Kasumi-1 (cell line): ENCODE data around the gene FST.
A peak's percentile ranks its signal among the peaks of the same experiment; 100 is the strongest.

Experiments
- DNase-seq, 2 experiments: peaks; one replicate each; lab custom pipeline; 2025; lab: John Stamatoyannopoulos, UW

FST gene

DNA sequence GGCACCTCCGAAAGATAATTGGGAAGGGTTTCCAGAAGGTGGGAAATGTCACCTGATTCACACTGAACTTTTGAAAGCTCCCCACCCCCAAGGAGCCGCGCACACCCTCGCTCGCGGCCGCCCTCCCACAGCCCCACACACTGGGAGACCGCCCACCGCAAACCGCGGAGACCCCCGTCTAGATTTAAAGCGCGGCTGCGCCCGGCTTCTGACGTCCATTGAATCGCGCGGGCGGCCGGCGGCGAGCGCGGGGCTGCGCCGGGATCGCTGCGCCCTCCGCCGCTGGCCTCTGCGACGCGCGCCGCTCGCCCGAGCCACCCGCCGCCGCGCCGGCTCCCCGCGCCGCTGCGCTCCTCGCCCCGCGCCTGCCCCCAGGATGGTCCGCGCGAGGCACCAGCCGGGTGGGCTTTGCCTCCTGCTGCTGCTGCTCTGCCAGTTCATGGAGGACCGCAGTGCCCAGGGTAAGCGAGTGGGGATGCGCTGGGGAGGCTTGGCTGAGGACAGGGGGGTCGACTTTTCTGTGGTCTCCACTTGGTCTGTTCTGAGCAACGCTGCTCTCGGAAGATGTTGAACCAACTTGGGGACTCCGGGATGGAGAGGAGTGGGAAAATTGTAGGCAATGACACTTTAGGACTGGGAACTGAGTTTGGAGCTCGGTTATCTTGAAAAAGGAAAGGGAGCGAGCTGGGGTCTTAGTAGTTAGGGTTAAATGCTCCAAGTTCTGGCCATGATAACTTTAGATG is at the start of gene FST:
Gene FST (plus strand): TSS at position 214 of the 743 bp plus-strand sequence. CDS start 163 bp downstream, at position 377.
- DNase-seq, result peak in 1 of 2 experiments; percentile 4

GRCh38 chr5:53431665-53432064 is 48.8 kb upstream of the FST start:
- DNase-seq, result no peak

DNA sequence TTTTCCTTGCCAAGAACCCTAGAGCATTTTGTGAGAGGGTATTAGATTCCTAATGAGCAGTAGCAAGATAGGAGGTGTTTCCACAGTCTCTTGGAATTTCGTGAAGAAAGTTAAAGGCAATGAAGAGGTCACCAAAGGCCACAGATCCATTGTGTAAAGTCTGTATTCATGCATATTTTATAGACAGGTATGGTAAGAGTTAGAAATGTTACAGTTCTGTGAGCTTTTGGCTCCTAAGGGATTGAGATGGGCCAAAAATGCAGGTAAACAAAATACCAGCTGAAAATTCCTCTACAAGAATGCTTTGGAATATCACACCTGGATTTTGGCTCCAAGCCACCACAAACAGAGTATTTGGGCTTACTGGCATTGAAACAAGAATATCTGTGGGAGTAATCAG is 47.4 kb upstream of the FST start:
- DNase-seq, result no peak

GRCh38 chr5:53434541-53434940 is 45.9 kb upstream of the FST start:
- DNase-seq, result no peak

DNA sequence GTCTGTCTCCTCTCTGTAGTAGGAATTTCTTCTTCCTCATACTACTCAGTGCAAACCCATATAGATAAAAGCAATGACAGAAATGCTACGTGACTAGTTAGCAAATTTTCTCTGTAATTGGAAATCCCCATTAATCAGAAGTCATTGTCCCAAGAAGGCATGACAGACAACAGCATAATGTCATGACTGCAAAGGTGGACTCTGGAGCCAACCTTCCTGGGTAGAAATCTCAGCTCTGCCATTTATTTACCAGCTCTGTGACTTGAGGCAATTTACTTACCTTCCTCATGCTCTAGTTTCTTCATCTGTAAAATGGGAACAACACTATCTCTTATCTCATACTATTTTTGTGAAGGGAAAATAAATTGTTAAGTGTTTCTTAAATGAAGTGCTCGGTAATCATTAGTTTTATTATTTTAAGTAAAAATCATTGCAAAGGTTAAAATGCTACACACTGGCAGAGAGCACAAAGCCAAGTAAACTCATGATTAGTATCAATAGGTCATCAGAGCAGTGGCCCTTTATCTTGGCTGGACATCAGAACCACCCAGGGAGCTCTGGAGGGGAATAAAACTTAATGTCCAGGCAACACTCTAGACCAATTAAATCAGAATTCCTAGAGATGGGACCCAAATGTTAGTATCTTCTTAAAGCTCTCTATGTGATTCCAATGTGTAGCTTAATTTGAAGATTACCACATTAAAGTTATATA is 43.8 kb upstream of the FST start:
- DNase-seq, result no peak

DNA sequence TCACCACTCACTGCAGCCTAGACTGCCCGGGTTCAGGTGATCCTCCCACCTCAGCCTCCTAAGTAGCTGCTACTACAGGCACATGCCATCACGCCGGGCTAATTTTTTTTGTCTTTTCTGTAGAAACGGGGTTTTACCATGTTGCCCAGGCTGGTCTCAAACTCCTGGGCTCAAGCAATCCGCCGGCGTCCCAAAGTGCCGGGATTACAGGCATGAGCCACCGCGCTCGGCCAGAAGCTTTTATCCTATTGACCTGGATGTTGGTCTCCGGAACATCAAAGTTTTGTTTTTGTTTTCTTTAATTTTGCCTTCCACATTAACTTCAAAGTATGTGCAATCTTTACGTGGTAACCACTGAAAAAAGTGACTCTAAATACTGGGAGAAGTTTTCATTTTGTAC is 42.4 kb upstream of the FST start:
- no peak for DNase-seq

DNA sequence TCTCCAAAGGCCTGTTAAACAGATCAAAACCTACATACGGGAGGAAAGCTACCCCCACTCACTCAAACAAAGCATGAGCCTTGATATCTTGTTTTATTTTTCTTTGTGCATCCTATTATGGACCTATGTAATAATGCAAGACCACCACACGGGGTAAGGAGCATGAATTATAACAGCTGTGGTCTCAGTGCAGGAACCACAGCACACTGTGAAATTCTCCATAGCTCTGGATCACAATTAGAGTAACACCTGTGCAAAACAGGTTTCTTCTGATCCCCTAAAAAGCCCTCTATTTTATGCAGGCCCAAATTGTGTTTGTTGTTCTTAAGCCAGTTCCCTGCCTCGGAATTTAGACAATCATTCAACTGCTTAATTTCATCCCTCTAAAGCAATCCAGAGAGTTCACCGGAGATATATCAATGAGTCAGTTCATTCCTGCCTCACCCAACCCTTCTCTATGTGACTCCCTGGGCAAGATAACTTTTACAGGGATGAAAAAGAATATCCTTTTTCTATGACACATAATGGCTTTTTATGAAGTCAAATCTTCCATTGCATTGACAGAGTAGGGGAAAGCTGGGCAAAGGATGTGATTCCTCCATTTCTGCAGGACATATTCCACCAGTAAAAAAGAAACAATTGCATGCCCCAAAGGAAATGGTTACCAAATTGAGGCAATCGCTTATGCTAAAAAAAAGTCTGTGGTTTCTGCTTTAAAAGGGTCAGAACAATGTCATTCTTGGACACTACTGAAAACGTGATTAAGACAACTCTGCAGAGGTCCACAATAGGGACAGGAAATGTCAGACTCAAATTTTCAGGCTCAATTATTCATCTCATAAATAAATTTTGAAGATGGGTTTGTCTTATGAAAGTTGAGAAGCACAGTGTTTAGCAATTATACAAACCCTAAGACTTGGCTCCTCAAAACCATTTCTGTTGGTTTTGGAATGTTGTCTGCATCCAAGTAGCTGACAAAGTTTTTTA is 41.6 kb upstream of the FST start:
- DNase-seq, result peak in 1 of 2 experiments; percentile 8

DNA sequence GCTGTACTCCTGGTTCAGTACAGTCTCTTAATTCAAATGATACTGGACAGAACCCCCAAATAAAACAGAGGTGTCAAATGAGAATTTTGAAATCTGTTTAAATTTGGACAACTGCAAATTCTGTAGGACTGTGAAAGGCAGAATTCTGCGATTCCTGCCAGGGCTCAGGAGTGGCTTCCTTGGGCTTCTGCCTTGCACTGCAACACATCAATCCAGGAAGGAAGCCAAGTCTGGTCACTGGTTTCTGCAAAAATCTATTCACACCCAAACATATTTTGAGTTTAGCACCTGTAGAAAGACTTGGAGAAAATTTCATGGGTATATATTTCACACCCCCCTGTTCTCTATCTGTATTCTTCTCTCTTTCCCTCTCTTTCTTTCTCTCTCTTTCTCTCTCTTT is 37.5 kb upstream of the FST start:
- DNase-seq, result no peak

DNA sequence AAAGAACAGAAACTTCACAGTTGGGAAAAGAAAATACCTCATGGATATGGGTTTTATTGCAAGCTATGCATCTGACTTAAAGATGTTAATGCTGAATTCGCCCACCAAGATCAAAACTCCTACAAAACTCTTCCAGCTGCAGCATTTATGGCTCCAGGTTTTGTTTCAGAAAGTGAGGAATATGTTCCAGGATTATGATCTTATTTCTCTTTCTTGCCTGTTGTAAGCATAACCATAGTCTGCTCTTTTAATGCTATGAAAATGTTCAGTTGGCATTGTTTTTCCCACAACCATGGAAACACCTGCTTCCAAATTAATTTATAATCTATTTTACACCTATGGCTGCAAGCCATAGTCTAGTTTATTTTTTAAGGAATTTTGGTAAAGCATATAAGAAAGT is 34.9 kb upstream of the FST start:
- no peak for DNase-seq

- no peak for DNase-seq
These were observed 33.5 kb upstream of the FST start for GRCh38 chr5:53446908-53447307.

DNA sequence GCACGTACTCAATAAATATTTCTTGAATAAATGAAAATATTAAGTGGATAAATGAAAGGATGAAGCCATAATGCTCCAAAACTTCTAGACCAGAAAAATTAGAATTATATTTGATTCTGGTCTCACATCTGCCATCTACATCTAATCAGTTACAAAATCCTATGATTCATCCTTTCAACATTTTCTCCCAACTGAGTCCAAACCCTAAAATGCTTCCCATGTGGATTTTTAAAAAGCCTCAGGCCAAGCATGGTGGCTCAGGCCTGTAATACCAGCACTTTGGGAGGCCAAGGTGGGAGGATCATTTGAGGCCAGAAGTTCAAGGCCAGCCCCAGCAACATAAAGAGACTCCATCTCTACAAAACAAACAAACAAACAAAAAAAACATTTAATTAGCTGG is 31.6 kb upstream of the FST start:
- no peak for DNase-seq

DNA sequence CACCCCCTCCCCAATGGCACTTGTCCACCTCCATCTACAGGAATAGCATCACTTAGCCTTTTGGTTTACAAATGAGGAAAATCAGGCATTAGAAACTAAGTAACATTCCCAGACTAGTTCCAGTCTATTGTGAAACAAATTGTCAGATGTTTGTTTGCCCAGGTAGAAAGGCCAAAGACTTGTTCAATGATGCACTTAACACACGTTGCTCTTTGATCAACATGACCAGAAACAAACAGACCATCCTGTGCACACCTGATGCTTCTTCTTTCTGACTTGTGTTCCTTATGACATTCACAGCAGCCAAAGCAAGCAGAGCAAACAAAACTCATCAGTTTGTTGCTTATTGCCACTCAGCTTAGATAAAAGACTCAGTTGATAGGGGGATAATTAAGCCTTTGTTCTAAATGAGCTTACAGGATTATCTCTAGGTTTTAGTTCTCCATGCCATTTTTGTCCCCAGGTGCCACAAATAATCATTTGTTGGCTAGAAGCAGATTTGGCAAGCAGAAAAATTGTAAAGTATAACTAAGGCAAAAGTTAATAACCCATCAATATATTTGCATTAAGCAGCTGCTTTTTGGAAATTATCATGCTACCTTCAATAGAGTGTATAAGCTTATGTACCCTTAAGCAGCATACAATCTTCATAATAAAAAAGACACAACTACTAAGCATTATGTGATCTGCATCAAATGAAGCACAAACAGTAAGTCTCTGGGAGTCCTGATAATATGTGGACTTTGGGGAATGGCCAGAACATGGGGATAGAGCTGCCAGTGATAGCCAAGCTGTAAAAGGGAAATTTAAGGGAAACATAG is 26.3 kb upstream of the FST start:
- no peak for DNase-seq

DNA sequence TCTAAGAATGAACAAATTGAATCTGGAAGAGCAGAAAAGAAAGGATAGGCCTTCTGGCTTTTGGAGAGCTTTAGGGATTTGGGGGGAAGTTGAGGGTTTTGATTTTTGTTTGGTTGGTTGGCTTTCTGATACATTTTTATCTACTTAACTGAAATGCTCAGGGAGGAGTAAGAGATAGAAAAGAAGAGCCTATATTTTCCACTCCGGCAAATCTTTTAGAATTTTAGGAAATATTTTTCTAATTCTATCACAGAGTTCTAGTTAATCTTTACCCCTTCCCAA is 25.8 kb upstream of the FST start:
- no peak for DNase-seq

DNA sequence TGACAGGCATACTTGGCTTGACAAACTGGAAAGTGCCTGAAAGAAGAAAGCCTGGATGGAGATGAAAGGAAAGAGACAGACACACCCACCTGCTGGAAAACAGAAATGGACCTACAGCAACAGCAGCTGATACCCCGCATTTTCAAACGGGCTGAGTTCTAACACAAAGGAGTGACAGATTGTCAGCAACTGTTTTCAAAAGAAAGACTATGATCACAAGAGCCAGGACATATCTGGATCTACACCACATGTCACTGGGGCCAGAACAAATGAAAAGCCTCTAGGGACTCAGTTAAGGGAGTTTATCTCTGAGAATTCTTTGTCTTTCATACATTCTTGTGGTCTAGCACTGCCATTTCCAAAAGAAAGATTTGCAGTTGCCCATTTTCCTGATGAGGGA is 24.1 kb upstream of the FST start:
- DNase-seq, result no peak

- peak in 1 of 2 experiments; percentile 5 for DNase-seq
These were observed 16.4 kb upstream of the FST start for GRCh38 chr5:53463909-53464621.

- peak in 1 of 2 experiments; percentile 35 for DNase-seq
These were observed 15.7 kb upstream of the FST start for GRCh38 chr5:53464722-53465121.

- peak; percentile 4 to 15 for DNase-seq
These were observed 10.3 kb upstream of the FST start for GRCh38 chr5:53469946-53470687.

DNA sequence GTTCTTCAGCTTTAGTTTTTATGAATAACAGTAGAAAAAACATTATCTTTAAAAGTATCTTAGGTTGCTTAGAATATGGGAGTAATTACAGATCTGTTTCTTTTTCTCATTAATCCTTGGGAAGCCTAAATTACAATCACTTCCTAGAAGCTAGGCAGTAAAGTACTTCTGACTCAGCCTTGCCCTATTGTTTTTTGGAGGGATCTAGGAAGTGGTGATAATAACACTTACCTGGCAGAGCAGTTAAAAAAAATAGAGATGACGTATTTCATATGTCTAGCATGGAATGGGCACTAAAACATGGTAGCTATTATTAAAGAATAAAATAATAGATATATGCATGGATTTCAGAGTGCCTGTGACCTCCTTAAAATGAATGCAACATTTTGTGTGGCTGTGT is 8.2 kb upstream of the FST start:
- no peak for DNase-seq

- DNase-seq, result no peak
These were observed 7.5 kb upstream of the FST start for GRCh38 chr5:53472720-53473510.

DNA sequence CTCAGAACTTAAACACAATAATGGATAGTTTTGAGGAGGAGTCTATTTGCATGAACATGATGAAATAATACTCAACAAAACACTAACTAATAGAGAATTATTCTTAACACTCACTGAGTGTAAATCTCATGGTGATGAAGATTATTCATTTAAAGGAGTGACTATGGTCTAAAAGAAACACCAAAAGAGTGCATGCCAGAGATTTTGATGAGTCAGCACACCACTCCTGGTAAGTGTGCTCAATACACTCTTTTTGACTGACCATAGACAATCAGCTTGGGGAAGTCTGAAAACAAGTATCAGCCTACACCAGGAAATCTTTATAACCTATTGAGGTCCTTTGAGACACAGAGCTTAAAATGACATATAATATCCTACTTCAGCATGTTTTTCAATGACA is 6.8 kb upstream of the FST start:
- no peak for DNase-seq
